ENCODE results near the gene HNRNPLL. TPM values are rescaled to one million over a fixed set of nuclear protein-coding genes. Genes with fewer than 3 reads are reported as not detected.

Gene HNRNPLL
- total and polyA plus RNA-seq, 2 of the 13 experiments (the other 11 are each of a cell fraction or from before 2014, with no cell fraction given) = 49.4 to 103 TPM

DNA sequence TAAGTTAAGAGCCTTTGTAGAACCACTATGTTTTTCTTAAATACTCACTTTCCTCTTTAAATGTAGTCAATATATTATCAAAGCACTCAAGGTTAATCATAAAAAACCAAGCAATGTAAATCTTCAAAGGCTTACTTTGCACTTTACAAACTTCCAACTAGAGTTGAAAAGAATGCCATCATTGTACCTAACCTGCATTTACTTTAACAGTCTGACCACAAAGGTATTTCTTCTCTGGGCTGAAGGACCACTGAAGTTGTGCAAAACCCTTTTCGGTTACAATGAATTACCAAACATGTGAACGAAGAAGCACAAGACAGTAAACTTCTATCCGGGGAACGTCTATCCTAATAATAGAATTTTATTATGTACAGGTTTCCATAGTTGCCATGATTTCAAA lies 3.0 kb downstream of the HNRNPLL start (continued):
- TF ChIP-seq, protein P1, sequence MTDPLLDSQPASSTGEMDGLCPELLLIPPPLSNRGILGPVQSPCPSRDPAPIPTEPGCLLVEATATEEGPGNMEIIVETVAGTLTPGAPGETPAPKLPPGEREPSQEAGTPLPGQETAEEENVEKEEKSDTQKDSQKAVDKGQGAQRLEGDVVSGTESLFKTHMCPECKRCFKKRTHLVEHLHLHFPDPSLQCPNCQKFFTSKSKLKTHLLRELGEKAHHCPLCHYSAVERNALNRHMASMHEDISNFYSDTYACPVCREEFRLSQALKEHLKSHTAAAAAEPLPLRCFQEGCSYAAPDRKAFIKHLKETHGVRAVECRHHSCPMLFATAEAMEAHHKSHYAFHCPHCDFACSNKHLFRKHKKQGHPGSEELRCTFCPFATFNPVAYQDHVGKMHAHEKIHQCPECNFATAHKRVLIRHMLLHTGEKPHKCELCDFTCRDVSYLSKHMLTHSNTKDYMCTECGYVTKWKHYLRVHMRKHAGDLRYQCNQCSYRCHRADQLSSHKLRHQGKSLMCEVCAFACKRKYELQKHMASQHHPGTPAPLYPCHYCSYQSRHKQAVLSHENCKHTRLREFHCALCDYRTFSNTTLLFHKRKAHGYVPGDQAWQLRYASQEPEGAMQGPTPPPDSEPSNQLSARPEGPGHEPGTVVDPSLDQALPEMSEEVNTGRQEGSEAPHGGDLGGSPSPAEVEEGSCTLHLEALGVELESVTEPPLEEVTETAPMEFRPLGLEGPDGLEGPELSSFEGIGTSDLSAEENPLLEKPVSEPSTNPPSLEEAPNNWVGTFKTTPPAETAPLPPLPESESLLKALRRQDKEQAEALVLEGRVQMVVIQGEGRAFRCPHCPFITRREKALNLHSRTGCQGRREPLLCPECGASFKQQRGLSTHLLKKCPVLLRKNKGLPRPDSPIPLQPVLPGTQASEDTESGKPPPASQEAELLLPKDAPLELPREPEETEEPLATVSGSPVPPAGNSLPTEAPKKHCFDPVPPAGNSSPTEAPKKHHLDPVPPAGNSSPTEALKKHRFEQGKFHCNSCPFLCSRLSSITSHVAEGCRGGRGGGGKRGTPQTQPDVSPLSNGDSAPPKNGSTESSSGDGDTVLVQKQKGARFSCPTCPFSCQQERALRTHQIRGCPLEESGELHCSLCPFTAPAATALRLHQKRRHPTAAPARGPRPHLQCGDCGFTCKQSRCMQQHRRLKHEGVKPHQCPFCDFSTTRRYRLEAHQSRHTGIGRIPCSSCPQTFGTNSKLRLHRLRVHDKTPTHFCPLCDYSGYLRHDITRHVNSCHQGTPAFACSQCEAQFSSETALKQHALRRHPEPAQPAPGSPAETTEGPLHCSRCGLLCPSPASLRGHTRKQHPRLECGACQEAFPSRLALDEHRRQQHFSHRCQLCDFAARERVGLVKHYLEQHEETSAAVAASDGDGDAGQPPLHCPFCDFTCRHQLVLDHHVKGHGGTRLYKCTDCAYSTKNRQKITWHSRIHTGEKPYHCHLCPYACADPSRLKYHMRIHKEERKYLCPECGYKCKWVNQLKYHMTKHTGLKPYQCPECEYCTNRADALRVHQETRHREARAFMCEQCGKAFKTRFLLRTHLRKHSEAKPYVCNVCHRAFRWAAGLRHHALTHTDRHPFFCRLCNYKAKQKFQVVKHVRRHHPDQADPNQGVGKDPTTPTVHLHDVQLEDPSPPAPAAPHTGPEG (CRISPR knock-in tag; IDR thresholded peaks at IDR 0.05) = no peak
- no peak for TF ChIP-seq ZNF619 (CRISPR knock-in tag; IDR thresholded peaks at IDR 0.05)
- no peak for TF ChIP-seq CBX5 (CRISPR knock-in tag; IDR thresholded peaks at IDR 0.05; ENCODE audit: borderline replicate concordance)
- peak; percentile 86; the same call in 1 of the 2 replicates for TF ChIP-seq SOX5 (CRISPR knock-in tag; IDR thresholded peaks at IDR 0.05; ENCODE audit: borderline replicate concordance)
- TF ChIP-seq ZNF790 (CRISPR knock-in tag; IDR thresholded peaks at IDR 0.05; ENCODE audit: borderline replicate concordance) = no peak
- TF ChIP-seq MAF1 (CRISPR knock-in tag; IDR thresholded peaks at IDR 0.05; ENCODE audit: borderline replicate concordance) = no peak
- no peak; the same call in 1 of the 2 replicates for TF ChIP-seq POLR2G (IDR thresholded peaks at IDR 0.05; ENCODE audit: low read depth, low read length)
- no peak for TF ChIP-seq MIER2 (CRISPR knock-in tag; IDR thresholded peaks at IDR 0.05)
- TF ChIP-seq ZNF75D (CRISPR knock-in tag; IDR thresholded peaks at IDR 0.05; ENCODE audit: borderline replicate concordance) = no peak
- no peak for TF ChIP-seq ZNF549 (CRISPR knock-in tag; IDR thresholded peaks at IDR 0.05)
- TF ChIP-seq REXO4 (CRISPR knock-in tag; IDR thresholded peaks at IDR 0.05; ENCODE audit: borderline replicate concordance) = no peak
- TF ChIP-seq HCFC1 (IDR thresholded peaks at IDR 0.05; ENCODE audit: low read depth, low read length) = no peak
- TF ChIP-seq ZNF841 (CRISPR knock-in tag; IDR thresholded peaks at IDR 0.05; ENCODE audit: borderline replicate concordance) = no peak
- TF ChIP-seq, protein P2, sequence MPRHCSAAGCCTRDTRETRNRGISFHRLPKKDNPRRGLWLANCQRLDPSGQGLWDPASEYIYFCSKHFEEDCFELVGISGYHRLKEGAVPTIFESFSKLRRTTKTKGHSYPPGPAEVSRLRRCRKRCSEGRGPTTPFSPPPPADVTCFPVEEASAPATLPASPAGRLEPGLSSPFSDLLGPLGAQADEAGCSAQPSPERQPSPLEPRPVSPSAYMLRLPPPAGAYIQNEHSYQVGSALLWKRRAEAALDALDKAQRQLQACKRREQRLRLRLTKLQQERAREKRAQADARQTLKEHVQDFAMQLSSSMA (CRISPR knock-in tag; IDR thresholded peaks at IDR 0.05) = no peak
- TF ChIP-seq ZNF264 (CRISPR knock-in tag; IDR thresholded peaks at IDR 0.05) = no peak
- no peak for TF ChIP-seq ZBTB3 (CRISPR knock-in tag; IDR thresholded peaks at IDR 0.05; ENCODE audit: borderline replicate concordance, low read depth)
- TF ChIP-seq, protein P3, sequence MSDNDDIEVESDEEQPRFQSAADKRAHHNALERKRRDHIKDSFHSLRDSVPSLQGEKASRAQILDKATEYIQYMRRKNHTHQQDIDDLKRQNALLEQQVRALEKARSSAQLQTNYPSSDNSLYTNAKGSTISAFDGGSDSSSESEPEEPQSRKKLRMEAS (IDR thresholded peaks at IDR 0.05) = no peak
- no peak for TF ChIP-seq FLYWCH1 (CRISPR knock-in tag; IDR thresholded peaks at IDR 0.05)
- peak; percentile 91 for TF ChIP-seq CEBPB (IDR thresholded peaks at IDR 0.05; ENCODE audit: borderline replicate concordance, low read depth, low read length)
- TF ChIP-seq ZNF564 (CRISPR knock-in tag; IDR thresholded peaks at IDR 0.05) = no peak
- no peak; the same call in 1 of the 2 replicates for TF ChIP-seq ZNF3 (CRISPR knock-in tag; IDR thresholded peaks at IDR 0.05)
- no peak for TF ChIP-seq SIN3B (IDR thresholded peaks at IDR 0.05; ENCODE audit: low read length)
- peak; percentile 84 for TF ChIP-seq RCOR2 (CRISPR knock-in tag; IDR thresholded peaks at IDR 0.05)
- TF ChIP-seq, protein P4, sequence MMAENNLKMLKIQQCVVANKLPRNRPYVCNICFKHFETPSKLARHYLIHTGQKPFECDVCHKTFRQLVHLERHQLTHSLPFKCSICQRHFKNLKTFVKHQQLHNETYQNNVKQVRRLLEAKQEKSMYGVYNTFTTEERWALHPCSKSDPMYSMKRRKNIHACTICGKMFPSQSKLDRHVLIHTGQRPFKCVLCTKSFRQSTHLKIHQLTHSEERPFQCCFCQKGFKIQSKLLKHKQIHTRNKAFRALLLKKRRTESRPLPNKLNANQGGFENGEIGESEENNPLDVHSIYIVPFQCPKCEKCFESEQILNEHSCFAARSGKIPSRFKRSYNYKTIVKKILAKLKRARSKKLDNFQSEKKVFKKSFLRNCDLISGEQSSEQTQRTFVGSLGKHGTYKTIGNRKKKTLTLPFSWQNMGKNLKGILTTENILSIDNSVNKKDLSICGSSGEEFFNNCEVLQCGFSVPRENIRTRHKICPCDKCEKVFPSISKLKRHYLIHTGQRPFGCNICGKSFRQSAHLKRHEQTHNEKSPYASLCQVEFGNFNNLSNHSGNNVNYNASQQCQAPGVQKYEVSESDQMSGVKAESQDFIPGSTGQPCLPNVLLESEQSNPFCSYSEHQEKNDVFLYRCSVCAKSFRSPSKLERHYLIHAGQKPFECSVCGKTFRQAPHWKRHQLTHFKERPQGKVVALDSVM (CRISPR knock-in tag; IDR thresholded peaks at IDR 0.05) = no peak
- TF ChIP-seq, protein P5, sequence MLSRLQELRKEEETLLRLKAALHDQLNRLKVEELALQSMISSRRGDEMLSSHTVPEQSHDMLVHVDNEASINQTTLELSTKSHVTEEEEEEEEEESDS (CRISPR knock-in tag; IDR thresholded peaks at IDR 0.05; ENCODE audit: borderline replicate concordance) = no peak
